GM18526 (cell line): ENCODE data around the gene SWT1.

Experiments
- POLR2A ChIP-seq: IDR thresholded peaks from 3 replicates; pipeline ENCODE4 v1.6.1; 2011; ENCODE audit not compliant: insufficient read length; ENCODE audit errors: extremely low read depth

The SWT1 gene, protein sequence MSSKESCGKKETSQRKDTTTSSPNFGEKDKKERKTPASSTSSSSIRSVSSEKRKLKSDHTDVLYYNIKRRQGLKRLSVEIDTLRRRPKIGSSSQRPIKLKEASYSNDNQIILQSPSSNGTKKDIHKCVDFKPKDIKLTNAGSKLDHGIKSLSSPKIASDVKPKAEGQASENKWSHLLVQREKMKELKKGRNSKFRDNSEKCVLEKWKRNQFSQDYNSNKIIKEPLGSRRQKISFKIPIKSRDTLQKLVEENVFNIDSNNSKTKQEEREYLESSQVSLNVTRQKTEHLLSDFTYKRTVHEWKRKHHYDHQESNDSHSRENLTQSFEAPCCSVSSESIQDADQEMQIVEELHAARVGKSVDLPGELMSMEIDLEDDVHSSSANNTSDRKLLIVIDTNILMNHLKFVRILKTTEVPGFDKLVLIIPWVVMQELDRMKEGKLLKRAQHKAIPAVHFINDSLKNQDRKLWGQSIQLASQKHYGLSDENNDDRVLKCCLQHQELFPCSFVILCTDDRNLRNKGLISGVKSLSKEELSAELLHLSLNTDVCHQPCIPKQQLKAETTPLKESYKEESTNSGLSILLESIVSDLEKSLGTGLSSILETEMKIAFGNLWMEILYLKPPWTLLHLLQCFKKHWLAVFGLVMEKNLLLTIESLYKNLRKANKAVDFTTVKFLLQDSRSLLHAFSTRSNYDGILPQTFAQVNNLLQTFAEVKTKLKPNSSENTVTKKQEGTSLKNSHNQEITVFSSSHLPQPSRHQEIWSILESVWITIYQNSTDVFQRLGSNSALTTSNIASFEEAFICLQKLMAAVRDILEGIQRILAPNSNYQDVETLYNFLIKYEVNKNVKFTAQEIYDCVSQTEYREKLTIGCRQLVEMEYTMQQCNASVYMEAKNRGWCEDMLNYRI

DNA sequence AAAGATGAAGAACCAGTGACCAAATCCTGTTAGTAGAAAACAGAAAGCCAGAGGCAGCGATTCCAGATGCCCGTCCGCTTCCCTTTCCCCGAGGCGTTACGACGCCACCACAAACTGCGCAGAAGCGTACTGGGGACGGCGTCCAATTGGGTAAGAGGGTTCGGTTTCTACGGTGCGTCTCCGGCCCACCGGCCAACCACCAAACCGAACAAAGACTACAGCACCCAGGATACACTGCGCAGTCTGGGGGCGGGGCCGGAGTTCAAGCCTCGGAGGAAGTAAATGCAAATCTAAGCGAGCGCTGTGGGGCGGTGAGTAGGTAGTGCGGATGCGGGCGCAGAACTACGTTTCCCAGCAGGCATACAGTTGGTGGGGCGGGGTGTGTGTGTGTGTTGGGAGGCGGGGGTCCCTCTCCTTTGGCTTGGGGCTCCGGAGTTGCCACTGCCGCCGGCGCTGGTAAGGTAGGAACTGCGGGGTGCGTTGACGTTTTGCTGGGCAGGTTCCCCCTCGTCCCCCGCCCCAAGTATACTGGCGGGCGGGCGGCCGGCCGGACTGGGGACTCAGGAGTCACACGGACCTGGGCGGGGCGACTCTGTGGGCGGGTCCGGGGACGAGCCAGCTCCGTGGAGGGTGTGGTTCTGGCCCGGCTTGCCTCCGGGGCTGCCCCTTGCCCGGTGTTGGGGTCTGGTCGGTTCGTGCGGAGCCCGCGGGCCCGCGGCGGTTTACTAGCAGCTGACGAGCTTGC, at the start of gene SWT1, which contains the start of gene TRMT1L:
Gene SWT1, plus strand, starts transcription at position 314 of the 745 bp plus-strand sequence. CDS start 3,675 bp downstream, outside the sequence.
Gene TRMT1L, minus strand, starts transcription at position 100 of the 745 bp plus-strand sequence. CDS start 241 bp downstream, outside the sequence.
- TF ChIP-seq POLR2A = peak; percentile 88

DNA sequence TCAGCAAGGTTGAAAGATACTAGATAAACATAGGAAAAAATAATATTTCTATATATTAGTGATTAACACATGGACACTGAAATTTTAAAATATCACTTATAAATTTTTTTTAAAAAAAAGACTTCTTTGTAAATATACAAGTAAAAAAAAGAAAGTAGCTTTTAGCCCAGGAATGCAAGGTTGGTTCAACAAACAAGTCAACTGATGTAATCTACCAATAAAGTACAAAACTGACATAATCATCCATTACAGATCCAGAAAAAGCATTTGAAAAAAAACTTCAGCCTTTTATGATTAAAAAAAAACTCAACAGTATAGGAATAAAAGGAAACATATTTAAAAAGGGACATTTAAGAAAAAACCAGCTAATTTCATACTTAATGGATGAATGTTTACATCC, 48.6 kb upstream of the SWT1 start:
- TF ChIP-seq POLR2A = no peak

DNA sequence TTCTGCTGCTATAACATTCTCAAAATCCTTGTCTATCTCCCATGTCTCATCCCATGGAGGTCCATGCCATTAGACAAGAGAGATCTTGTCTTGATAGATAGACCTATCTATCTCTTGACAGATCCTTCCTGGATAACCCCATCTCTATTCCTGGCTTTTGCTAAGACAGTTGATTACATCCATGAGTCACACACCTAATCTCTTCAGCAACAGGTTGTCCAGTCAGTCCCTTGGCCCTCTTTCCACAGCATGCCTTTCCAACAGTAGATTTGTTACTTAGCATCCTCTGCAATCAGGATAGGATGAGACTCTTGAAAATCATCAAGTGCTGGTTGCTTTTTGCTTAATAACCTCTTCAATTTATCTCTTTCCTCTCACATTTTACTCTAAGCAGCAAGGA, 46.8 kb upstream of the SWT1 start:
- TF ChIP-seq POLR2A = no peak

DNA sequence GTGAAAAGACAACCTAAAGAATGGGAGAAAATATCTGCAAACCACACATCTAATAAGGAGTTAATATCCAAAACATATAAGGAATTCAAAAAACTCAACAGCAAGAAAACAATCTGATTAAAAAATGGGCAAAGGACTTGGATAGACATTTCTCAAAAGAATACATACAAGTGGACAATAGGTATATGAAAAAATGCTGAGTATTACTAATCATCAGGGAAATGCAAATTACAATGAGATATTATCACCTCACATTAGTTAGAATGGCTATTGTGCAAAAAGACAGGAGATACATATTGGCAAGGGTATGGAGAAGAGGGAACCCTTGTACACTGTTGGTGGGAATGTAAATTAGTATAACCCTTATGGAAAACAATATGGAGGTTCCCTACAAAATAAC, 45.1 kb upstream of the SWT1 start:
- no peak for TF ChIP-seq POLR2A

DNA sequence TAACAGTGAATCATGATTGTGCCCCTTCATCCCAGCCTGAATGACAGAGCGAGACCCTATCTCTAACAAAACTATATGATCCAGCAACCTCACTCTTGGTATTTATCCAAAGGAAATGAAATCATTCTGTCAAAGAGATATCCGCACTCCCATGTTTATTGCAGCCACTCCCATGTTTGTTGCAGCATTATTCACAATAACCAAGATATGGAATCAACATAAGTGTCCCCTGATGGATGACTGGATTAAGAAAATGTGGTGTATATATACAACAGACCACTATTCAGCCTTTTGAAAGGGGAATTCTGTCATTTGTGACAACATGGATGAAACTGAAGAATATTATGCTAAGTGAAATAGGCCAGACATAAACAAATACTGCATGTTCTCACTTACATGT, 44.6 kb upstream of the SWT1 start:
- no peak for TF ChIP-seq POLR2A

DNA sequence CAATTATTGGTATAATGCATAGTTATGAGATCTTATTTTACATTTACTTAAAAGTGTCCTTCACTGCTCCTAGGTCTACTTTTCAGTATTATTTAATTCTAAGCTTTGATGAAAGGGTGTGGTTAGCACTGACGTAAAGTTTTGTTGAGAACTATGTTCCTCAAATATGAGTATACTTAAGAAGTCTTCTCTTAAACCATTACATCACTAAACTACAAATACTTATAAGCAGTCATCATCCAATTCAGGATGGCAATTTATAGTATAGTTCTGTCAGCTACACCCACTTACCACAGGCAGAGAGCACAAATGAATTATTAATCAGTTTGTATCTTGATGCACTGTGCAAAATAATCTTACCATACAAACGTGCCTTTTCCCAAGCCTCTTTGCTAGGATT, 27.3 kb upstream of the SWT1 start:
- no peak for TF ChIP-seq POLR2A

DNA sequence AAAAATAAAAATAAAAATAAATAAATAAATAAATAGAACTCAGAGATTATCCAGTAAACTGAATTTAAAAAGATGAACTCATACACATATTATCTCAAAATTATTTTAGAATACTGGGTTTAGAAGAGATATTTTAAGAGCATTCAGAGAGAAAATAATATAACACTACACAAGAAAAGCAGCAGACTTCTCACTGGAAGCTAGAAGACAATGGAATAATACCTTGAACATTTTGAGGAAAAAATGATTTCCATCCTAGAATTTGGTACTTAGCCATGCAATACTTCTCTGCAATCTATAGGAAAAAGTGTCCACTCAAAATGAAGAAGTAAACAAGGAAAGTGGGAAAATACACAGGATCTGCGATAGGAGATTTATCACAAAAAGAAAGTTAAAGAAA, 24.4 kb upstream of the SWT1 start:
- no peak for TF ChIP-seq POLR2A

DNA sequence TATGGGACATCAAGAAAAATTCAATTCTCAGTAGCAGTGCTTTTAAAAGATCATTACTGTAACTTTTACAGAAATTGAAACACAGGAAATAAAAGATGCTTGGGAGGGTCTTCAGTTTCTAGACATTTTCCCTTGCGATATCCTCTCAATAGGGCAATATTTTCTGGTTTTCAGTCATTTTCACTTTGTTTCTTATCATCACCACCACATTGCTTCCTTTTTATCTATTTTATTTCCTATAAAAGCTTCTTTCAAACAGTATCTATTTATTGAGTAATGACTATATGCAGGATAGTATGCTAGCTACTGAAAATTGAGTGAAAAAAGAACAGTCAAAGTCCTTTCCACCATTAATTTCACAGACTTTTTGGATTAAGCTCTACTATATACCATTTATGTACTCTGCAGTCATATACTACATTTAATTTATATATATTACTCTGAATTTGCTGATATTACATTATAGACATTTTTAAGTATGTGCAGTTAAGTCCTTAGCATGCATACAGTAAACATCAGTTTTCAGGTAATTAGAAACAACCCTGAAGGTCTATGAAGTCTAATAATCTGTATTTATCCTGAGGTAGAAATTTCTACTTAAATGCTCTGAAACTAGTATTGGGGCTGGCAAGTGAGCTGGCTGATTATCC, 18.9 kb upstream of the SWT1 start:
- no peak for TF ChIP-seq POLR2A

DNA sequence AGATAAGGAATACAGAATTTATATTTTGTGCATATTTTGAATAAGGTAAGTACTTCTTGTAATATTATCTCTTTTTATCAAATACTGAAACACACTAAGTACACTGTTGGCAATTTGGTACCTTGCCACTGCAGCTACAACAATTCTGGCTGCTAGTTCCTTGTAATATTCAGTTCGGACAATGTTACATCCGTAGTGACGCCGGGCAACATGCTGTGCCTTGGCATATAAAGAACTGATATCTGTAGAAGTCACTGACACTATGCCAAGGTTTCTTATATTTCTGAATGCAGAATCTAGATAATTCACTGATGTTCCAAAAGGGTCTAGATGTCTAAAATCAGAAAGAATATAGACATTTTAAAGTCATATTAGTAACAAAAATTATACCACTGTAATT, 17.7 kb upstream of the SWT1 start:
- TF ChIP-seq POLR2A = no peak

DNA sequence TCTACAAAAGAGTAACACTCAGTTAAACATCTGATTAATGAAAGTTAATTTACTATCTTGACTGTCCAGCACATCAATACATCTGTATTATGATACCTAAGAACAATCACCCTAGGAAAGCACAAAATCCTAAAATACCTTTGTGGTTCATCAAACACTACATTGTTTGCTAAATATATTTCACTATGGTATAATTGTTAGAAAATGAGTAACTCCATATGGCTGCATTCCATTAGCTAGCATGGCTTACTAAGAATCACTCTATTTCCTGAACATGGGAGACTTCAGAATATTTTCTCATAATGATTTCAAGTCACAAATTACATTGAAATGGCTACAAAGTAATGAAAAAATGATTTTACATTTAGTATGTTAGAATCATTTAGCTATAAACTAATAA, 12.7 kb upstream of the SWT1 start:
- TF ChIP-seq POLR2A = no peak

DNA sequence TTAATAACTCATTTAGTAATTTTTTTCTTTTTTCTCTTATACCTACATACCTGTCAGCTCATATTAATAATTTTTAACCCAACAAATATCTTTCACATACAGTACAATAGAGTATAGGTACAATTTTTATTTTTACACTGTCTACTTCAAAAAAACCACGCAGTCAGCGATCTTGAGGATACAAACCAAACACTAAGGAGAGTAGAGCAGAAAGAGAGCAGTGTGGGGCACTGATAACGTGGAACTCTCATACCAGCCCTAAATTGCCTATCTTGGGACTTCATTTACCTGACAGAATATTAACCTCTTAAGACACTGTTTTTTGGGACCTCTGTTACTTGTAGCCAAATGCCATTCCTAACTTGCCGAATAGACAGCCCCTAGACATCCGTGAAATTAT, 5.8 kb upstream of the SWT1 start:
- TF ChIP-seq POLR2A = no peak

DNA sequence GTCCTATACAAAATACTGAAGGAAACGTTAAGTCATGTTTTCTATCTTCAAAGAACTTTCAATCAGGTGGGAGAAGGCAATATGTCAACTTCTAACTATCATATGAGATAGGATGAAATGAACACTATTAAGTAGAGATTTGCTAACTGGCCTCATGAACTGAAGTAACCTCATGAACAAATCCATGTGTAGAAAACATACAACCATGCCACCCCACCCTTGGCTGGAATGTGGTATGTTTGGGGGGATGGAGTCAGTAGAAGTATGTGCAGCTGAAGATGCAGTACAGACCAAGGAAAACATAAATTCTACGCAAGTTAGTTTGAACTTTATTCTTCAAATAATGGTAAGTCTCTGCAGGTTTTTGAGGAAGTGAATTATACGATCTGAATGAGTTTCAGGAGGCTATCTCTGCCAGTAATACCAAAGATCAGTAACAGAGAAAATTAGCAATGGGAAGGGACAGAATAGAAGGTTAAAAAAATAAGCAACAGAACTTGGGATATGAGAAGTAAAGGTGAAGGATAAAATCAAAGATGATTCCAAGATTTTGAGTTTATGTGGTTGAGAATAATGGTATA, 4.7 kb upstream of the SWT1 start:
- TF ChIP-seq POLR2A = no peak

DNA sequence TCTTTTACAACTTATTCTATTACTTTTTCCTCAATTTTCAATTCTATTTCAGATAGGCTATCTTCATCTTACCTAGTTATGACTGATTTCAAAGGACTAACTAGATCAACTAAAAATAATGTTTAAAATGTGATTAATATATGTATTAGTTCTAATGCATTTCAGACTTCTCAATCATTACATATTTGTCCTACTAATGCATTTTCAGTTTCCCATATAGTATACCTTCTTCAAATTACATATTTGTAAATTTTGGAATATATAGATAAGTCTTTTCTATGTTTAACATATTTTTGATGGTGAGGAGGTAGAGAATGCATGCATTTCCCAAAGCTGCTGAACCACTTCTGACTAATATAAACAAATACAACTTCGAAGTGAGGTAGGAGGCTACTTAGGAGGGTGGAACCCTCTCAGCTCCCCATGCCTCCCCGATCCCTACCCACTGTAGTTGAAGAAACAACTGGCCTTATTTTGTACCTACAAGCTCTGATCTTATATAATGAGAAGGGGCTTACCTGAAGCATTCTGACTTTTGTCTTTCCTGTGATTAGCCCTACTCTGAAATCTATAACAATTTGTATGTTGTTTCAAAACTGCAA, 2.0 kb upstream of the SWT1 start:
- TF ChIP-seq POLR2A = no peak
